Left renal pelvis (tissue), 4 donors: ENCODE measurements around the gene CCNT2. TPM values are rescaled to one million over a fixed set of nuclear protein-coding genes. Genes with fewer than 3 reads are reported as not detected.
"Not testable (repeated sequence)": the region's sequence is repeated elsewhere in the genome, so short reads cannot be mapped to it uniquely, and the experiment has no call there.

Experiments
- DNase-seq, 4 donors: peaks; one replicate each; pipeline ENCODE4 v3.0.0-alpha.2; 2013; ENCODE audit warnings: low read depth in 4 of 4, low spot score in 3 of 4
- polyA plus RNA-seq, 4 donors: library from polyadenylated mRNA; unstranded; fragments of 120-200 nt; gene quantifications; one replicate each; pipeline ENCODE4 v1.2.1, GENCODE V29; 2013; ENCODE audit not compliant: insufficient read length in 4 of 4

CCNT2 gene
- polyA plus RNA-seq, 4 donors, result 50.8 to 72.9 (median 64.3) TPM

DNA sequence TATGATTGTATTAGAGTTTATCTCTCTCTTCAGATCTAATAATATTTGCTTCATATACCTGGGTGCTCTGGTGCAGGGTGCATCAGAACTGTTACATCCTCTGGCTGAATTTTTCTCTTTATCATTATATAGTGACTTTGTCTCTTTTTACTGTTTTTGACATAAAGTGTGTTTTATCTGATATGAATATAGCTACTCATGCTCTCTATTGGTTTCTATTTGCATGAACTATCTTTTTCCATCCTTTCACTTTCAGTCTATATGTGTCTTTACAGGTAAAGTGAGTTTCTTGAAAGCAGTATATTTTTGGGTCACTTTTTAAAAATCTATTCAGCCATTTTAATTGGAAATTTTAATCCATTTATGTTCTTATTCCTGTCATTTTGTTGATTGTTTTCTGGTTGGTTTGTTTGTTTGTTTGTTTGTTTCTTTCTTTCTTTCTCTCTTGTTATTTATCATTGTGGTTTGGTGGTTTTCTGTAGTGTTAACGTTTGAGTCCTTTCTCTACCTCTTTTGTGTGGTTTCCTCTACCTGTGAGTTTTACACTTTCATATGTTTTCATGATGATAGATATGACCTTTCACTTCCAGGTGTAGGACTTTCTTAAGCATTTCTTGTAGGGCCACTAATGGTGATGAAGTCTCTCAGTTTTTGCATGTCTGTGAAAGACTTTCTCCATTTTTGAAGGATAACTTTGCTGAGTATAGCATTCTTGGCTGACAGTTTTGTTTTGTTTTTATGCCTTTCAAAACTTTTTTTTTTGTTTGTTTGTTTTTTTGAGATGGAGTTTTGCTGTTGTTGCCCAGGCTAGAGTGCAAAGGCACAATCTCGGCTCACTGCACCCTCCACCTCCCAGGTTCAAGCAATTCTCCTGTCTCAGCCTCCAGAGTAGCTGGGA is 54.9 kb downstream of the CCNT2 start:
- no peak for DNase-seq

DNA sequence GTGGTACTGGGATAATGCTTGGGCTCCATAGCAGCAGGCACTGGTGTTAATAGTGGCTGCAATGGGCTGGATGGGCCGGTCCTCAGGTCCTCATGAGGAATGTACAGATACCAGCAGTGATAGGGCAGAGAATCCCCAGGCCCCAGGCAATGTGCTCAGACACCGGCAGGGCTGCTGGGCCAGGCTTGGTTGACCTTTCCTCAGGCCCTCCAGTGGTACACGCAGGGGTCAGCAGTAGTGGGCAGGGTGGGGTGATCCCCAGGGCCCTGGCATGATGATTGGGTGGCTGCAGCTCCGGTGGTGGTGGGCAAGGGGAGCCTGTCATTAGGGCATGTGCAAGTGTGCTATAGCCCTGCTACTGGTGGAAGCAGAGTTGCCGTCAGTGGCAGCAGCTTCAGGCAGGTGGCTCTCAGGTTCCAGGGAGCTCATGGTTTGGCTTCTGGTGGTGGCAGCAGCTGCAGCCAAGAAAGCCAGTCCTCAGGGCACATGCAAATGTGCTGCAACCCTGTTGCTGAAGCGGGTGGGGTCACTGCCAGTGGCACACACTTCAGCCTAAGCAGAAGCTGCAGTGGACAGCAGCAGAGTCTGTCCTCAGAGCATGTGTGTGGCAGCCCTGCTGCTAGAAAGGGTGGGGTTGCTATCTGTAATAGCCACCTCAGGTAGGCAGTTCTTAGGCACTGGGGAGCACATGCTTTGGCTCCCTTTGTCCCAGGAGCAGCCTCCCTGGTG is 56.8 kb downstream of the CCNT2 start:
- DNase-seq, result no peak

DNA sequence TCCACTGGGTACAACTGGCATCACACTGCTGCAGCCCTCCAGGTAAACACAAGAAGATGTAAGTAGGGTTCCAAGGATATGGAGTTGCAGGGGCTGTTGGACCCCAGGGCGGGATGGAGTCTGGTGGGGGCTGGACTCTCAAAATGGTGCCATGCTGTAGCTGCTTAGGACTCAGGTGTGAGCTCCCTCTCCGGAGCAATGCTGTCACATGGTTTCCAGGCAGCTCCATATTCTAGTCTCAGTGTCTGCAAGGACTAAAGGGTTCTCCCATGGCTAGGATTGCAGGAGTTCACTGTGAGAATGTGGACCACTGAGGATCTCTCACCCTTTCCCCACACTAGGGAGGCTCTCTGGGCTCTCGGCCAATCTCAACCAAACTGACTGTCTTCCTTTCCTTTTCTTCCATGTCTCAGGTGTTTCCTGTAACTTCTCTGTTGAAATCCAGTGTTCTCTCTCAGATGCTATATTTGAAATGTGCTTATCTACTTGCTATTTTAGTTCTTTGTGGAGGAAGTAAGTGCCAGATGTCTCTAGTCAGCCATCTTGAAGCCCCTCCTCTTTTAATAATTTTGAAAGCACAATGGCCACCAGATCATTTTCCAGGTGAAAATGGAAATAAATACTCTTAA is 57.6 kb downstream of the CCNT2 start:
- no peak for DNase-seq

DNA sequence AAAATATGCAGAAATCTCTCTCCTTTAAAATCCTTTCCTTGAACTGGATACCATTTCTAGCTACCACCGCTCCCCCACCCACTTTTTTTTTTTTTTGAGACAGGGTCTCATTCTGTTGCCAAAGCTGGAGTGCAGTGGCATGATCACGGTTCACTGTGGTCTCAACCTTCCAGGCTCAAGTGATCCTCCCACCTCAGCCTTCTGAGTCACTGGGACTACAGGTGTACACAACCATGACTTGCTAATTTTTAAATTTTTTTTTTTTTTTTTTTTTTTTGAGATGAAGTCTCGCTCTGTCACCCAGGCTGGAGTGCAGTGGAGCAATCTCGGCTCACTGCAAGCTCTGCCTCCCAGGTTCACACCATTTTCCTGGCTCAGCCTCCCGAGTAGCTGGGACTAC is 58.5 kb downstream of the CCNT2 start:
- DNase-seq, result not testable (repeated sequence)

DNA sequence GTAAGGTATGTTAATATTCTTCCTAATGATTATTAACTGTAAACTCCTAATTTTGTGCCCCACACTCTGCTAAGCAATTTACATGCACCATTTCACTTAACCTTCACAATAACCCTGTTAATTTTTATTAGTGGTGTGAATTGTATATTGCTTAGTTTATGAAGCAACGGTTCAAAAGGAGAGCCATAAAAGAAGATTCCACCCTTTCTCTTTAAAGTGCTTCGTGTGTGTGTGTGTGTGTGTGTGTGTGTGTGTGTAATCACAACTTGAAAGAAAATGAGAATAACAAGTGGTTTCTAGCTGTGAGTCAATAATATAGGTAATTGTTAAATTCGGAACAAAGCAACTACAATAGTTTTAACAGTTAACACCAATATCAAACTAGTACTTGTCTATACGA is 60.6 kb downstream of the CCNT2 start:
- no peak for DNase-seq

DNA sequence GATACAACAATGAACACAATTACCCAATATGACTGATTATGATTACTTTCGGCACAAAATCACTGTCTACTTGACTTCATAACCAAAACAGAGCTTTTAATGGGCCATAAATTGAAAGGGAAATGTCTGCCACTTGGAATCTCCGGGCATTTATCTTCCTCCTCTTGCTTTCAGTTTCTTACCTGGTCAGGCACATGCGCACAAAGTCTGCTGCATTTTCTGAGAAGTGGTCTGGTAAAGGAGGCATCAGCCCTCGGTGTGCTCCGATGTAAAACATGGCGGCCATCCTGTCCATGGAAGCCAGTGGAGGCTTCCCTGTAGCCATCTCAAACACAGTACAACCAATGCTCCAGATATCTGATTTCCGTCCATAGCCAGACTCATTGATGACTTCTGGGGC is 62.0 kb downstream of the CCNT2 start:
- DNase-seq, result no peak

DNA sequence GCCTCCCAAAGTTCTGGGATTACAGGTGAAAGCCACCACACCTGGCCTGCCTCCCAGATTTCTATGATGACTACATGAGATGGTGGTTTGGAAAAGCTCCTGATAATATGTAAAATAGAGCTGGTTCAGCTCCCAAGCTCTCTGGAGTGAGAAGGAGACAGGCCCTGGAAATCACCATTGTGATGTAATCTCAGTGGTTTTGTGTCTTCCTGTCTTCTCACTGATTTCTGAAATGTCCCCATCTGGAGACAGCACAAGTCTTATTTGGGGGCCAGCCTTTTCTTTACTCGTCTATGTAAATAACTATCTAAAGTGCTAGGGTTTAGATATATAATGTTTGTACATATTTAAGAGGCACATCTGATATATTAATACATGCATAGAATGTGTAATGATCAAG is 64.0 kb downstream of the CCNT2 start:
- DNase-seq, result no peak

DNA sequence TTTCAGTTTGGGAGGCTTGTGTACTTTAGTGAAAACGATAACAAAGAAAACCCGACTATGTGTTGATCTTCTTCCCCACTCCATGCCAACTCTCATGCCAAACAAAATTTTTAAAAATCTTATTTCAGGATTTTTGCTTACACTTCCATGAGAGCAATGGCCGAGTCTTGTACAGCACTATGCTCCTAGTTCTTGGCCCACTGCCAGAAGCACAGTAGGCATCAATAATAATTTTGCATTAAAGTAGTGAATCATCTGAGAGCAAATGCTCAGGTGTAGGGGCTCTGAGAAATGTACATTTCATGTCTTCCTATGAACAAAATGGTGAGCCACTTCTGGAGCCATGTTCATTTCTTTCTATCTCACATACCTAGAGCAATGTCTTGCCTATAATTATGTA is 66.4 kb downstream of the CCNT2 start:
- no peak for DNase-seq

DNA sequence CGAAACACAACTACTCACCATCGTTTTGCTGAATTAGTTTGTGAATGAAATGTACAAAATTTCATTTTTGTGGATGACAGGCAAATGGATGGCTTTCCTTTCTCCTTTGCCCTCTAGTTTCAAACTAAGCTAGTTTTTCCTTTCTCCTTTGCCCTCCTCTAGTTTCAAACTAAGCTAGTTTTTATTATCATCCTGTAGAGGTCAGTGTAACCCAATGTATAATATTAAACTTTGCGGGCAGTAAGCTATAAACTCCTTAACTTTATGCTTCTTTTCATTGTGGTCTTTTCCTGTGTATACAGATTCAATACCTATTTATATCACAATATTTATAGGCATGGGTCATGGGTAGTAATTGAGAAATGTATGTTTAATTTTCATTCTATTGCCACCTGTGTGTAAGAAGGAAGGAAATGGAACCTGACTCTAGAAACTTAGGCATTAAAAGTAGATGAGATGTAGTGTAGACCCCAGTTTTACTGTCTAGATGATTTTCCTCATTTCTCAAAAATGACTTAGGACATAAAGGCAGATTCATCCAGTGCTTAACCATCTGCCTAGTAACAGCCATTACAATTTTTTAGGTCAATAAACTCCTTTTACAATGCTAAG is 70.5 kb downstream of the CCNT2 start:
- DNase-seq, result peak in 1 of 4 donors; percentile 30

DNA sequence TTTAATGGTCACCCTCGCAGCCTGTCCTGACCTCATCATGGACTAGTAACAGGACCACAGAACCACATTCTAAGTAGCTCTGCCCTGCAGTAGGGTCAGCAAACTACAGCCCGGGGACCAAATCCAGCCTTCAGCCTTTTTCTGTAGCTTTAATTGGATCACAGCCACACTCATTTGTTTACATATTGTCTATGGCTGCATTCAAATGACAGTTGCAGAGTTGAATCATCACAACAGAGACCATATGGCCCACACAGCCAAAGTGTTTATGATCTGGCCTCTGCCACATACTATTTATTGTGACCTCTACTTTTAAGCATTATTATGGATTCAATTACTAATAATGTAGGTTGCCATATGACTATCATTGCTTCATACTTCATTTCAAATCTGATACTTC is 80.9 kb downstream of the CCNT2 start:
- DNase-seq, result no peak

DNA sequence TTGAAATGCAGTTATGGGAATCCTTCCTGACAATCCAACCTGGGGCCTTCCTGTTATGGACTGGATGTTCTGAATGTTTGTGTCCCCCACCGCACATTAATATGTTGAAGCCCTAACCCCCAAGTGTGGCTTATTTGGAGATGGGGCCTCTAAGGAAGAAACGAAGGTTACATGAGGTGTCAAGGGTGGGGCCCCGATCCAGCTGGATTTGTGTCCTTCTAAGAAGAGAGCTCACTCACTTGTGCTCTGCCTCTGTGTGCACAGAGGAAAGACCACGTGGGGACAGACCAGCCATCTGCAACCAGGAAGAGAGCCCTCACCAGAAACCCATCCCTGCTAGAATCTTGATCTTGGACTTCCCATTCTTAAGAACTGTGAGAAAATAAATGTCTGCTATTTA is 84.2 kb downstream of the CCNT2 start:
- DNase-seq, result no peak

DNA sequence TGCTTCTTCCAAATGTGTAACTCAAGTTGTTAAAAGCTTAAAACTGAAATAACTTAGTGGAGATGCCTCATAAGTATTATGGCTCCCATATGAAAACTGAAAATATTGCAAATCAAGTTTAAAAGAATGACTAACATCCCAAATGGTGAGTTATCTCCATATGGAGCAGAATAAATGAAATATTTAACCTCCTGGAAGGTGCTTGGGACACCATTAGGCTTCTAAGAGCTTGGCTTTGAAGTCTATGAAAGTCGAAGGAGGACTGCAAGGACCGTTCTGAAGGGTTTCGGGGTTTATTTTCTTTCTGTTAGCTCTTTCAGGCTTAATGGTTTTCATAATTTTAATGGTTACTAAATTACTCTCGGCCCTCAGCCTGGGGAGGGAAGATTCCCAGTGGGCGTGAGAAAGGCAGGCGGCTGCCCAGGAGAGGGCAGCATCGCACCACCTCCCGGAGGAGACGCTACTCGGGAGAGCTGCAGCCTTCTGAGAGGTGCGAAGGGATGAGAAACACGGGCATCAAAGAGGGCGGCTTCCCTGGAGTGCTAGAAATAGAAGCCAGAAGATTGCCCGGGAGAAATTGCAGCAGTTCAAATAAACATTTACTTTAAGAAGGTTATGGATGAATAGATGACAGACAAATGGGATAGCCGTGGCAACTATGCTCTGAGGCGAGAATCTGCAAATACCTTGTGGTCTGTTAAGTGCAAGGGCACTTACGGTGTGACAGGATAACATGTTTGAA is 85.6 kb downstream of the CCNT2 start:
- DNase-seq, result peak in 3 of 4 donors; percentile 29 to 36 (median 29)

DNA sequence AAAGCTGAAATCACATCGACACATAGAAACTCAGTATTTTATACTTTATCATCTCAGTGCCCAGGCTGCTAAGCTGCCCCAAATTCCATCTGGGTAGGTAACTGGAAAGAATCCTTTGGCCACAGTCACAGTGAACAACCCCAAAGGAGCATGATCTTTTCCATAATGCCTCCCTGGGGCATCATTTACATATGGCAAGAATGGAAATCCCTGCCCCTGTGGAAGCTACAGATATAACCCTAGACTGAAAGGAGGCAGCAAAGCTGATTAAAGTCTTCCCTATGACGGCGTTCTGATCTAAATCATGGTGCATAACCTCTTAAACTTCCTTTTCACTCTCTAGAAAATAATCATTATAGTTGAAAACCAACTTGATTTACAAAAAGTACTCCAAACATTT is 87.1 kb downstream of the CCNT2 start:
- no peak for DNase-seq

Other genes starting within 250 kb of the CCNT2 start
- 1 to 10 TPM; 1.2 to 2.9 (median 2.0) TPM for gene TMEM163, start 199.8 kb upstream of the CCNT2 start, polyA plus RNA-seq
- 10 to 100 TPM in 3 of 4 donors, 1 to 10 TPM in 1; 1.1 to 40.9 (median 31.7) TPM for gene ACMSD, start 80.2 kb upstream of the CCNT2 start, polyA plus RNA-seq
- under 1 TPM in 3 of 4 donors, not detected in 1; 0.20 to 0.63 (median 0.49) TPM for gene MAP3K19, start 128.6 kb downstream of the CCNT2 start, polyA plus RNA-seq
- 10 to 100 TPM; 50.6 to 58.2 (median 54.1) TPM for gene RAB3GAP1, start 133.5 kb downstream of the CCNT2 start, polyA plus RNA-seq